HG03280 (cell line): ENCODE measurements around the gene CCDC88C.
A peak's percentile ranks its signal among the peaks of the same experiment; 100 is the strongest.
"Not testable (repeated sequence)": the region's sequence is repeated elsewhere in the genome, so short reads cannot be mapped to it uniquely, and the experiment has no call there.

Experiments used
- ATAC-seq: cut with Tn5 transposase; IDR thresholded peaks from one replicate; pipeline ENCODE4 v1.9.1; 2021; ENCODE audit warnings: mild to moderate bottlenecking, moderate library complexity; ENCODE audit not compliant: unreplicated experiment

CCDC88C gene

DNA sequence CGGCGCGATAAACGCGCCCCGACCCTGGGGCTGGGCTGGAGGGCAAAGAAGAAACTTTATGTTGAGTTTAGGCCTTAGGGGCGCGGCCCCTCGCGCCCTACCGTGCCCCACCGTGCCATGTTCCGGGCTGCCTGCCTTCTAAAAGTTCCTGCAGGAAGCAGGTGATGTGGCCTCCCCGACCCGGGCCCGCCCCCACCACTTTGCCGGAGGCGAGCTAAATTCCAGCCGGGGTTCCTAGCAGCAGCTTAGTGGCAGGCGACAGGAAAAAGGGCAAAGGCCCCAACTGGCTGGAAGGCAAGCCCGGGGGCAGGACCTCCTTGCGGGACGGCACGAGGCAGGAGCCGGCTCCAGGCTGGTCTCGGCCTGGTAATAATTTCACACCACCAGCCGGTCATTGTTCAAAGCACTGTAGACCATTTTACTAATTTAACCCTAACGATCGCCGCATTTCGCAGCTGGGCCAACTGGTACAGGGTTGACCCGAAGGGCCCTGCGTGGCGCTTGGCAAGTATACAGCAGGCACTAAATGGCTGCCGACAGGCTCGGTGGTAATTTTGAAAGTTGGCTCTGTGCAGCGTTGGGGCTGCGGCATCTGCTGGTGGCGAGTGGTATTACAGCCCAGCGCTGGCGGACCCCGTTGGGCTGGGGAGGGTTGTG, 895 bp upstream of the CCDC88C start:
- ATAC-seq: peak; percentile 27

DNA sequence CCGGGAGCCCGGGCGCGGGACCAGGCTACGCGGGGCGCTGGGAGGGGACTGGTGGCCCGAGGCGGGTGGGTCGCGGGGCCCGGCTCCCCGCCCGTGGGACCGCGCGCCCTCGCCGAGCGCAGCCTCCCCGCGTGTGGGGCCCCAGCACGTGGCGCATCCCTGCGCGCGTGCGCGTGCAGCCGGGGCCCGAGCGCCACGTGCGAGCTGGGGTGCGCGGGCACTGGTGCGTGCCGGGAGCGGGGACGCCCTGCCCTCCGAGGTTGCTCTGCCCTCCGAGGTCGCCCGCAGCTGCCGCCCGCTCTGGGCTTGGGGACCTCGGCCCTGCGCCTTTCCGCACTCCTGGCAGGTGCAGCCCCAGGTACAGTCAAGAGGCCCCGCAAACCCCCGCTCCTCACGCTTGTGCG, 365 bp upstream of the CCDC88C start:
- ATAC-seq: peak; percentile 36

DNA sequence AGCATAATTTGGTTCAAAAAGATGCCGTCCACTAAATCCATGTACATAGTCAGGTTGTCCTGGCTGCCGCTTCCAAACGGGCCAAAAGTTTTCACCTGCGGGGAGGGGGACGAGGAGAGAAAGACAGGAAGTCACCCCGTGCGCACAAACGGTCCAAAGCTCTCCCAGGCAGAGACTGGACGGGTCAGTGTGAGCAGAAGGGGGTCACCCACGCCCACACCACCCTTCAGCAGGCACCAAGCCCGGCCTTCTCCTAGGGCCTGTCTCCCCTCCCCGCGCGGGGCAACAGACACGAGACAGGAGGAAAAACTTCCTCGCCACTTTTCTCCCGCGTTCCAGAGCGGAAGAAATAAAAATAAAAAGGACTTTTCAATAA, 888 bp downstream of the CCDC88C start:
- ATAC-seq: no peak

DNA sequence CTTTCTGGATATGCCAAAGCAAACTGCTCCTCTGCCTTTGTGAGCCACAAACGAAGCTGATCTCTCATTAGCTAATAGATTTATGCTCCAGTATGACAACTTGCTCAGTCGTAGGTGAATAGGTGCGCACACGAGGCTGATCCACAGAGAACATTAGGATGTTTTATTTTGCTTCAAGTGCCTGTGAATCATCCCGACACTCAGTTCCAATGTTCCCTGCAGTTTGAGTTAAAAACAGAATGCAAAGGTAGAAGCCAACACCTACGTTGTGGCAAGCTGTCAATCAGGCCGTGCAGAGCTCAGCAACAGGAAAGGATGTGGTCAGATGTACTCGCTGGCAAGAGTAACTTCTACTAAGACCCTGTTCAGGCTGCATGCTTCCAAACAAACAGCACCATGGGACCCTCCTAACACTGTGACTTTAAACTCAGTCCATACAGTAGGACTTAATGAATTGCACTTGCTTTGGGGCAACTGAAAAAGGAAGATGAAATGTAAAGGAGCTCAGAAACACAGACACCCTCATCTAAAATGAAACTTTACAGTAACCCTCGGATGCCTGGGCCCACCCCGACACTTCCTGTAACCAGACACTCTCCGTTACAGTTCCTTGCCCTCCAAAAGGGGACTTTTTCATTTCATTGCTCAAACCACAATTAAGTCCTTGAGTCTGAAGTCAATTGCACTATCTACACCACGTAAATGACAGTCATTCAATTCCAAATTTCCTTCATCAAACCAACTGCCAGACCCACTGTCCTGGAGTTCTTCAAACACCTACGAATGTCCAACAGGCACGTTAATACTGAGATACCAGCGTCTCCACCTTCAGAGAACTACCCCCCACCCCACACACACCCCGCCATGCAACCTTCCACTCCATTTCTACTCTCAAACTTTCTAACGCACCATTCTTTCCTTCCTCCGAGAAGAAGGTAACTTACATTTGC, 1.6 kb downstream of the CCDC88C start:
- peak; percentile 46 for ATAC-seq

DNA sequence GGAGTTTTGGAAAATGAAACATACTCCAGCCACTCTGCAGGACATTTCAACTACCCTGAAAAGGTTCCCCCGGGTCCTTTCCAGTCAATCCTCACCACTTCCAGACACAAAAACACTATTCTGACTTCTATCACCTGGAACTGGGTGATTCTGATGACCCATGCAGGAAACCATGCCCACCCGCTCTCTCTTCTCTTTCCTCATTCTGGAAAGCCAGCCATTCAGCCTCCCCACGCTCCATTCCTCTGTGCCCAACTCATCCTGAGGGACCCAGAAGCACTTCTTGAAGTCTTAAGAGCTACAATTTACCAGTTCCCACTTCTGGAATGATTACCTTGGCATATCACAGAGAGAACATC, 3.2 kb downstream of the CCDC88C start:
- ATAC-seq: no peak

DNA sequence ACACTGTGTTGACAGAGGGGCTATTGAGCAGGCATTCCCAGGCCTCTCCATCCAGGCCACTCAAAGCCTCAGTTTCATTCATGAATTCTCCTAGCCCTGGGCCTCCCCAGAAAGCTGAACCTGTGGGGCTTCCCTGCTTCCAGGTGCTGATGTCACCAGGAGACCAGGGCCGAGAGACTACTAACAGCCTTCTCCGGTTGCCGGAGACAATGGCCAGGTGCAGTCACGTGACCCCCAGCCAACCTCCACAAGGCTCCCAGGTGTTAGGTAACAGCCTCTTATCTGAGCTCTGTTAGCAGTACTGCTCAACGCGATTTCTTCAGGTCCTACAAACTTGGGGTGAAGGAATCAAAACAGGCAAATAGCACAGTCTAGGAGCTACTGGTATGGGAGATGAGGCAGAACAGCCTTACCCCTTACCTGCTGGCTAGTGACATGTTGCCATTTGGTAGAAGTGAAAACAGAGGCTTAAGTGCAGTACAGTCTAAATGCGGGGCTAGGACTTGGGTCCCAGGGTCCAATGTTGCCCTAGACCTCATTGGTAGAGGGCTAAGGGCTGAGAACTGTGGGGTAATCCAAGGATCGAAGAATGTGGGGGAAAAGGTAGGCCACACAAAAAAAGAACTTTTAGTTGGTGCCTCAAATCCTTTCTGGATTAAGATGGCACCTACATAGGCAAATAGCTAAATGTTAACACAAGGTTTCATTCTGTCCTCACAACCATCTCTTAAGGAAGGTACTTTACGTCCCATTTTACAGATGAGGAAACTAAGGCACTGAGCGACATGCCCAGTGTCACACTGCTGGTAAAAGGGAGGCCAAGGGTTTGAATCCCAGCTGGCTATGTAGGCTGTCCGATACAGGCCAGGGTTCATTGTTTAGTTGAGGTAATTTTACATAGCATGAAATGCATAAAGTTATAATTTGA, 3.8 kb downstream of the CCDC88C start:
- no peak for ATAC-seq

DNA sequence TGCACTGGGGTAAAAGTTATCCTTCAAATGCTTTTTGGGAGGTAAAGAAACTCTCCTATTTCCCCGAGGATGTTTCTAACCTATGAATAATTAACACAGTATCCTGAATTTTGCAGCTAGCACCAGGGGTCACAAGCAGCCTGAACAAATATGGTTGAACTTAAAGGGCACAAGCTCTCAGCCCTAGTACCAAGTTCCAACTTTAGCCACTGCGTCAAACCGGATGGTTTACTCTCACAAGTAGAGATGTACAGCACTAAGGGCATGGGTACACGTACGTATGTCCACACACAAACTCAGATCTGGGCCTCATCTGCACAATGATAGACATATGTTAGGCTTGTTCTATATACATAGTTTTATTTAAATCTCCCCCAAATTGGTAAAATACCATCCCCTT, 4.7 kb downstream of the CCDC88C start:
- ATAC-seq: no peak

DNA sequence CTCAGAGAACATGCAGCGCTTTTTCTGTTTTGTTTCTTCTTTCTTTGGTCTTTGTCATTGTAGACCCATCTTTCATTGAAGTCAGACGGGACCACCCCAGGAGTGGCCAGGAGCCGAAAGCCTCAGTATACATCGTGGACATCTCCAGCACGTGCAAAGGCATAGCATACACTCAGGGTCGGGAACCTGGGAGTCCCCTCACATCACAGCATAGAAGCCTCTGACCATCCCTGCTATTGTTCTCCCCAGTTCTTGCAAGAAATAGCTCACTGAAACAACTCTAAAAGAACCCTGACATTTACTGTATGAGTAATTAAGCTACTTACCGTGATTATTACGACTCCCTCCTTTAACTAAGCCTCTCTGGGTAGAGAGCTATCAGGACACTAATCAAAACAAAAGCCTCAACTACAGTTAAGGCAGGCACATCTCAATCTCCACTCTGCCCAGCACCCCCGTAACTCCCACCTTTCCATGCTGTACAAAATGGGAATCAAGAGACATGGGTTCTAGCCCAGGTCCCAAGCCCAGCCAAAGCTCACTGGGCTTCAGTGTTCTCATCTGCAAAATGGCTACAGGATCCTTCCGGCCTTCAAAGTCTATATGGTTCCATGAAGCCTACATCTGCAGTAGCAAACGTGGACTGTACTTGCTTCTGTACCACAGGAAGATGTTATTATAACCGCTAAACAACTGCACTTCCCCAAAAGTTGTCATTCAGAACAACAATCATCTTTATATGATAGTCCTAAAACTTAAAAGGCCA, 6.7 kb downstream of the CCDC88C start:
- ATAC-seq: no peak

DNA sequence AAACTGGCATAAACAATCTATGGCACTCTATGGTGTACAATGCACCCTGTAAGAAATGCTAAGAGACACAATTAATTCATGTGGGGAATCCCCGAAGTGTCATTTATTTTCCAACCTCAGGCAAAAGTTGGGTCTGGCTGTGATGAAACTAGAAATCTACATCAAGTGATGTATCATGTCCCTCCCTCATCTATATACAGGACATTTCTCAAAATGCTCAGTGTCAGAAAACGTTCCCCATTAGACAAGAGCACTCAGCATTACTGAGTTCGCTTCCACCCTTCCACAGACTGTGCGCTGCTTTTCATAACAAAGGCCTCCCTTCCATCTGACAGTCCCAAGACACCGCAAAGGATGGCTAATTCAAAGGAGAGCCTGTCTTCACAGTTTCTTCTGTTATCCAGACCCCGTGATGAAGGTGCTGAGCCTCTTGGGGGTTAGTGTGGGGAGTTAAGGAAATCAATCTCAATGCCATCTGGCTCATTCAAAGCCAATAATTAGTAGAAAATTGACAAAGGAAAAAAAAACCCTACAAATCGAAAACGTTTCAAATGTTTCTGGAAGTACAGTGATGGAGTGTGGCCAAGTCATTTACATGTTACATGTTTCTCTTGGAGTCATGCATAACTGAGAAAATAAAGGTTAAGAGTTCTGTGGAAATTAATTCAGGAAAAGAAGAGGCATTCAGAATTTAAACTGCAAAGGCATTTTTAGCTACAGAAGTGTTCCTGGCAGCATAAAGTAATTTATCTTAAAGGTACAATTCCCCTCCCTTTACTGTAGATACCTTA, 7.5 kb downstream of the CCDC88C start:
- no peak for ATAC-seq

DNA sequence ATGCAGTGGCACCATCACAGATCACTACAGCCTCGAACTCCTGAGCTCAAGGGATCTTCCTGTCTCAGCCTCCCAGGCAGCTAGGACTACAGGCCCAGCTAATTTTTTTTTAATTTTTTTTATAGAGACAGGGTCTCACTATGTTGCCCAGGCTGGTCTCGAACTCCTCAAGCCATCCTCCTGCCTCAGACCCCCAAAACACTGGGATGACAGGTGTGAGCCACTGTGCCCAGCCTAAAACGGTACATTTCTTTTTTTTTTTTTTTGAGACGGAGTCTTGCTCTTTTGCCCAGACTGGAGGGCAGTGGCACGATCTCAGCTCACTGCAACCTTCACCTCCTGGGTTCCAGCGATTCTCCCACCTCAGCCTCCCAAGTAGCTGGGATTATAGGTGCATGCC, 8.4 kb downstream of the CCDC88C start:
- ATAC-seq: not testable (repeated sequence)

DNA sequence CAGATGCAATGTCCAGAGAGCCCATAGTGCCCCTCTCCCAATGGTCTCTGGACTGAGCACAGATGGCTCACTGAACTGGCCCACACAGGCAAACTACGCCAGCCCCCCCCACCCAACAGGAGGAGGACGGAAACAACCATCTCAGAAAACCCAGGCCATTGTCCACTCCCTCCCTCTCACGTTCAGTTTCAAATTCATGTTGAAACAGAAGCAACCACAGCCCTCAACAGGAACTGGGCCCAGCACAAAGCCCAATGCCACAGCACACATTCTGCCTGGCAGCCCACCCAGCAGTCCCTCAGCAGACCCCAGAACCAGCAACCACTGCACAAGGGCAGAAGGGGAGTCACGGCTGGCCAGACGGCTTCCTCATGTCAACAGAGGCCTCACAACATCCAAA, 10.6 kb downstream of the CCDC88C start:
- ATAC-seq: no peak

DNA sequence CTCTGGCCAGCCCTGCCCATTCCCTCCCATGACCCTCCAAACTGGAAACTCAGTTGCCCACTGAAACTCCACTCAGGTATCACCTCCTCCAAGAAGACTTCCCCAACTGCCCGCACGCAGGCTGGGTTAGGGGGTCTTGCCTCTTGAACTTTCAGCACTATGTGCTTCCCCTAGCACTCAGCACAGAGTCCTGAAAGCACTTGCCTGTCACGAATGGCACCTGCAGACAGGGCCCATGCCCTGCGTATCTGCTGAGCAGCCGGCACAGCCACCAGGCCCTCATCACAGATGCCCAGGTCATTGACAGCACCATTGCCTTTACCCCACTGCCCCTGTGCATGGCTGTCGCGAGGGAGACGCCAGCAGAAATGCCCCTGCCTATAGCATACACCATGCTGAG, 11.2 kb downstream of the CCDC88C start:
- no peak for ATAC-seq

DNA sequence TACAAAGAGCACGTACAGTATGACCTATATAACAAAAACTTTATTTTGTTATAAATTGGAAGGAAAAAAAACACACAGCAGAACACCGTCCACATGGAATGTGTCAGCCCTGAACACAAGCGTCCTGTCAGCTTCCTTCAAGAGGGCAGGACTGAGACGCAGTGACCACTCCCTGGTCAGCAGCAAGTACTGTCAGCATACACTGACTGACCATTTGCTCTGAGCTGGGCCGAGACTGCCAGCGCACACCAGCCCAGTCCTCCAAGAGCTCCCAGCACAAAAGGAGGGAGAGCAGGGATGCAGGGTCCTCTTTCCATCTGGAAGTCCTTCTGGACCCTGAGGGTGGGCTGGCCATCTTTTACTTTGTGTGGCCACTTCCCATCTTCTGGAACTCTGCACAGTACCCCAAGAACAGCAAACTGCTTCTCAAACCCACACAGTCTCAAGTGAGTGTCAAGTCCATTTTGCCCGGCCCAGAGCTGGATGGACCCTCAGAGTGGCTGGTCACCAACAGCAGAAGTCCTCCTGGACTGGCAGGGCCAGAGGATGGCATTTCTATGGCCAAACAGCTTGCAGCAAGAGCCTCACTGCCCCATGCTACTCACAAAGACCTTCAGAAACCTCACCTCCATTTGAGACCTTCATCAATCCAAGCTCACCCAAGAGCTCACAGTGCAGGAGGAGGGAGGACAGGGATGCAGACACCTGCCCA, 11.7 kb downstream of the CCDC88C start:
- no peak for ATAC-seq

DNA sequence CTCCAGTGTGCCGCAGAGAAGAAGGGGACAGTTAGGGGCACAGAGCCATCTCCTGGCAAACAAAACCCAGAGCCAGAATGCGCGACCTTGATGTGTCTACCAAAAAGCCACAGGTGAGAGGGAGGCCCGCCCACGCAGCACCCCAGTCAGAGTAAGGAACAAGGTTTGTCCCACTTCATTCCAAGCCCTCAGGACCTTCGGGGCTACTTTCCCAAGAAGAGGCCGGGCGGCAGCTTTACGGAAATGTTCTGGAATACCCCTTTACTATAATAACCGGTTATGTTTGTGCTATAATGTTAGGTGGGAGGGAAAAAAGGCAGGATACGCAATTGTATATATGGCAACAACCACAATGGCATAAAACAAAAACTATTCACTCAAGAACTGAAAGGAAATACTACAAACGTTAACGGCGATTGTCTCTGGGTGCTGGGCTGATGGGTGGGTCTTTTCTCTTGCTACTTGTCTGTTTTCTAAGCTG, 12.3 kb downstream of the CCDC88C start:
- no peak for ATAC-seq

DNA sequence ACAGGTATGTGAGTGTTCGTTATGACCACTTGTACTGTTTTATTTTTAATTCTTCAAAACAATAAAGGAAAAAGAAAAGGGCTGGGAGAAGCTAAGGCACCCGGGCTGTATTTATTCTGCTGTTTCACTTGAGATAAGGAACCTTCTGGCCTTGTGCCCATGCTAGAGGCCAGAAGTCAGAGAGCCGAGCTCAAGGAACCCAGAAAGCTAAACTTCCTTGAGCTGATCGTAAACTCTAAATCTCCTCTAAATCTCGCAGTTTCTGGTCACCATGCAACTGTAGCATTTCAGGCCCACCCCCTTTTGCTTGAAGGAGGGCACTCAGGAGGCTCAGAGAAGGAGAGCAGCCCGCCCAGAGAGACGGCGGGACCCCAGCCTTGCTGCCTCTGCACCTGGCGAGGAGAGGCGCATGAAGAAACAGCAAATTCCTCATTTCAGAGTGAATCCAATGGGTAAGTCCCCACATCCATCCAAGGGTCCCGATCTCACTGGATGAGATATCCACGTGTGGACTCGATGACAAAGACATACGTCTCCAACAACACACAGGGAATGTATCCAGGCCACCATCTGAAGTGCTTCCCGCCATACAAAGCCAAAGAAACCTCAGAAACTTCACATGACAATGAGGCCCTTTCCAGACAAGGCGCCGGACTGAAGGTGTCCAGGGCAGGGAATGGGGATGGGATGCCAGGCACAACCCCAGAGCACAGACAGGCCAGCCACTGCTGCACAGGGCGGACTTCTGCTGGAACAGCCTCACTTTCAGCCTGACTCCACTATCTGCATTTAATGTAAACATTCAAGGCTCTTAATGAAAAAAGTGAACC, 14.6 kb downstream of the CCDC88C start:
- ATAC-seq: no peak

DNA sequence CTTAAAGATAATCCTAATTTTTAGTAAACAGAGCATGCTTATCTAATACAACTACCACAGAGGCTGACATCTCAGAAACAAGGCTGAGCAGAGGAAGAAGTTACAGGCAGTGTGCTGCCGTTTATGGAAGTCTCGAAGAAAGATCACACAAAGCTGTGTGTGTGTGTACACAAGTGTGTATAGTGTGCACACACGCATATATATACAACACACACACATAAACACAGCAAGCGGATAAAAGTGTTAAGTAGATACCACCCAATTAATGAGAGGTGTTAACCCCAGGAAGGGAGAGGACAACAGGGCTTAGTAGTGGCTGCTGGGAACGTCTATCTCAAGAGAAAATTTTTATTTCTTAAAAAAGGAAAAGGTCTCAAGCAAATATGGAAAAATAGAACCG, 15.3 kb downstream of the CCDC88C start:
- no peak for ATAC-seq

DNA sequence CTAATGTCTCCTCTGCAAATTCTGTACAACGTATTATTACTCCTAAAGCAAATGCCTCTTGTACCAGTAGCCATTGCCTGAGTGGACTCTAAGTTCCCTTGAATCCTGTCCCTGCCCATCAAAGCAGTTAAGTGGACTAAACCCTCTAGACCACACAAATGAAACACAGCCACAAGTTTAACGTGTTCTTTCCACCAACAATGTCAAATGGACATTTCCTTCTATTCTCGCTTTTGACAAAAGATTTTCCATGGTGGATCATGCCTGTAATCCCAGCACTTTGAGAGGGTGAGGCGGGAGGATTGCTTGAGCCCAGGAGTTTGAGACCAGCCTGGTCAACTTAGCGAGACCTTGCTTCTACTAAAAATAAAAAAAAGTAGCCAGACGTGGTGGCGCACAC, 15.9 kb downstream of the CCDC88C start:
- no peak for ATAC-seq

DNA sequence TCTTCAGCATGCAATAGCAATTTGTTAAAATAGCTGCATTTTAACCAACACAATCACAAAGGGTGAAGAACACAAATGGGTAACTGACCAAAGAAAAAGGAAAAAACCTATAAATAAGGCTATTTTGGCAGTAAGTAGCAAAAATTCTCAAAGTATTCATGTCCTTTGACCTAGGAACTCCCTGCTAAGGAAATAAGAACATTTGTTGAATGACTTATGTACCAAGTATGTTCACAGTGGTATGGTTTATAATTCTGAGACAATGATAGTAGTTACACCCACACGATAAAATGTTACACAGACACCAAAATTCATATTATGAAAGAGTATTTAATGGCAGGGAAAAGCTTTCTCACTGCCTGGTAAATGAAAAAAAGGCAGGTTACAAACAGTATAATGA, 16.9 kb downstream of the CCDC88C start:
- no peak for ATAC-seq
